ENCODE results near the gene CEMP1. TPM values are rescaled to one million over a fixed set of nuclear protein-coding genes. Genes with fewer than 3 reads are reported as not detected.

The CEMP1 gene
- total RNA-seq, 1 experiment from 2014 or later: 0.15 TPM

GRCh38 chr16:2498531-2499253 lies 32.5 kb downstream of the CEMP1 start:
- Mint-ChIP-seq H3K9me3 (no peaks in the 10 kb centered on the region), H3K27me3 (ENCODE audit: low read depth) (no peaks in the 10 kb centered on the region), H3K27ac (no peak overlapping the region), H3K4me3 (no peak overlapping the region), H3K4me1 (peaks cover 4% of the 10 kb centered on the region), H3K36me3 (peaks cover 5% of the 10 kb centered on the region)
- DNase-seq (ENCODE audit: low spot score) (no peak), ATAC-seq (no peak)
- no peak for TF ChIP-seq PRDM15 (CRISPR knock-in tag; IDR thresholded peaks at IDR 0.05)
- TF ChIP-seq USF1 (CRISPR knock-in tag; IDR thresholded peaks at IDR 0.05): no peak
- no peak for TF ChIP-seq ZNF317 (CRISPR knock-in tag; IDR thresholded peaks at IDR 0.05; ENCODE audit: borderline replicate concordance, low read depth)
- no peak for TF ChIP-seq ZNF532 (CRISPR knock-in tag; IDR thresholded peaks at IDR 0.05; ENCODE audit: borderline replicate concordance)
- TF ChIP-seq E2F4 (CRISPR knock-in tag; IDR thresholded peaks at IDR 0.05; ENCODE audit: borderline replicate concordance, low read depth): no peak
- TF ChIP-seq IRF1 (CRISPR knock-in tag; IDR thresholded peaks at IDR 0.05): no peak
- TF ChIP-seq GABPB1 (CRISPR knock-in tag; IDR thresholded peaks at IDR 0.05): no peak
- TF ChIP-seq JUN (CRISPR knock-in tag; IDR thresholded peaks at IDR 0.05): no peak
- no peak for TF ChIP-seq USF2 (CRISPR knock-in tag; IDR thresholded peaks at IDR 0.05)
- TF ChIP-seq TEAD1 (CRISPR knock-in tag; IDR thresholded peaks at IDR 0.05): no peak
- TF ChIP-seq FOXK1 (CRISPR knock-in tag; IDR thresholded peaks at IDR 0.05): no peak
- TF ChIP-seq NFYB (CRISPR knock-in tag; conservative IDR thresholded peaks at IDR 0.05; ENCODE audit: low read depth): no peak
- TF ChIP-seq ATF3 (CRISPR knock-in tag; conservative IDR thresholded peaks at IDR 0.05): no peak
- no peak for TF ChIP-seq NFE2L1 (CRISPR knock-in tag; IDR thresholded peaks at IDR 0.05)
- TF ChIP-seq ZSCAN18 (CRISPR knock-in tag; IDR thresholded peaks at IDR 0.05): no peak
- no peak for TF ChIP-seq ATF2 (CRISPR knock-in tag; IDR thresholded peaks at IDR 0.05; ENCODE audit: borderline replicate concordance, low read depth)
- TF ChIP-seq SOX15 (CRISPR knock-in tag; IDR thresholded peaks at IDR 0.05): no peak
- TF ChIP-seq RELA (CRISPR knock-in tag; IDR thresholded peaks at IDR 0.05; ENCODE audit: borderline replicate concordance): no peak
- no peak for TF ChIP-seq KAT7 (CRISPR knock-in tag; IDR thresholded peaks at IDR 0.05; ENCODE audit: borderline replicate concordance)
- ChIA-PET CTCF (interaction anchor here (1.0 kb wide), 1 partner anchor 22 kb away, joined by 3 read pairs; no protein-coding TSS in a partner anchor), POLR2A (no interaction called here)
